ENCODE measurements around the gene TDRD3.

Gene TDRD3

DNA sequence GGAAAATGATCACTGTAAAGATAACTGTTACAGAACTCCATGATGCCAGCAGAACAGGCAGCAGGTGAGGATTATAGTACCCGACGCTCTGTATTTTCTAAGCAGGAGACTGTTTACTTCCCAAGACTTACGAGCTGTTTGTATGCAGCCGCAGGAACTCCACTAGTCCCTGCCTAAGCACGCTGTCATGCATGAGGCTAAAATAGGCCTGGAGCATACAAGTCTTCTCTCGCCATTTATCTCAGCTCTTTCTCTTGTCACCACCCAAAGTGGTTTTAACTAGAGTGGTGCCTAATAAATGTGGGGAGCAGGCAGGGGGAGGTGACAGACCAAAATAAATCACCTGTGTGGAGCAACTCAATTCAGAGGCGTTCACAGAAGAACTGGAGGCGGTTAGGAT, 175.8 kb downstream of the TDRD3 start:
- ChIA-PET POLR2A (no interaction called here), CTCF (no interaction called here)
- DNase-seq (ENCODE audit: extremely low spot score) = no peak

DNA sequence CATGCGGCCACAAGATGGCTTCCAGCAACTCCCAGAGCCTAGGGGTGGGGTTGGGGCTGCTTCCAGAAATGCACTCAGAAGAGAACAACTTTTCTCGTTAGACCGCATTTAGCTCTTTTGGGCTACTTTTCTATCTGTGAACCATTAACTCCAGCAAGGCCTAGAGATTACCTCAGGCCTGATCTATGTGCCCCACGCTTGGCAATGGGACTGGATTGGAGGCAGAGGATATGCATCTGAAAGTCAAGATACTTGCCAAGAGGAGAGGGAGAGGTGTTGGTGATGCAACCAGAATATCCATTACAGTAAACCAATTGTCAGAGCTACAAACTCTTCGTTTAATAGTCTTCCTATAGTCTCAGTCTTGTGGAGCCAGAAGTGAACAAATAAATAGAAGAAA, 177.7 kb downstream of the TDRD3 start:
- POLR2A ChIA-PET = no interaction called here

More for the DNA sequence above, 175.8 kb downstream of the TDRD3 start:
- no peak for TF ChIP-seq BHLHE40 (IDR thresholded peaks at IDR 0.05; ENCODE audit: borderline replicate concordance)

DNA sequence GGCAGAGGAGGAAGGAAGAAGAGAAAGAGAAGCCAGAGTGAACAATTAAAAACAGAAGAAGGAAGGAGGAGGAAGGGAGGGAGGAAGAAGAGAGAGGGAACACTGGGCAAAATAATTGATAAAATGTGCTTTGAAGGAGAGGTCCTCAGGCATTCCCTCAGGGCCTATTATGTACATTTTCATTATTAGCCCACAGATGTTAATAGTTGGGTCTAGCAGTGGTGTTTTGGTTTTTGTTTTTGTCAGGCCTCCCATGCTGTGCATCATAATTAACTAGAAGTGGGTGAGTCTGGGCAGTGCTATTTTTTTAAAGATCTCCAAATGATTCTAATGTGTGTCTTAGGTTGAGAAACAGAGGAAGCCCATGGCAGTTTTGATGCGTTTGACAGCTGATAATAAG, 178.1 kb downstream of the TDRD3 start:
- TF ChIP-seq L3MBTL2 (conservative IDR thresholded peaks at IDR 0.05) = no peak
- no peak for TF ChIP-seq FOXM1 (IDR thresholded peaks at IDR 0.05; ENCODE audit: borderline replicate concordance)
- TF ChIP-seq, protein P1, sequence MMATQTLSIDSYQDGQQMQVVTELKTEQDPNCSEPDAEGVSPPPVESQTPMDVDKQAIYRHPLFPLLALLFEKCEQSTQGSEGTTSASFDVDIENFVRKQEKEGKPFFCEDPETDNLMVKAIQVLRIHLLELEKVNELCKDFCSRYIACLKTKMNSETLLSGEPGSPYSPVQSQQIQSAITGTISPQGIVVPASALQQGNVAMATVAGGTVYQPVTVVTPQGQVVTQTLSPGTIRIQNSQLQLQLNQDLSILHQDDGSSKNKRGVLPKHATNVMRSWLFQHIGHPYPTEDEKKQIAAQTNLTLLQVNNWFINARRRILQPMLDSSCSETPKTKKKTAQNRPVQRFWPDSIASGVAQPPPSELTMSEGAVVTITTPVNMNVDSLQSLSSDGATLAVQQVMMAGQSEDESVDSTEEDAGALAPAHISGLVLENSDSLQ (IDR thresholded peaks at IDR 0.05) = no peak
- TF ChIP-seq BHLHE40 (IDR thresholded peaks at IDR 0.05; ENCODE audit: borderline replicate concordance) = no peak
- TF ChIP-seq SUZ12 (IDR thresholded peaks at IDR 0.05) = no peak
- no peak for TF ChIP-seq CTBP1 (IDR thresholded peaks at IDR 0.05; ENCODE audit: borderline replicate concordance)
- TF ChIP-seq NFRKB (IDR thresholded peaks at IDR 0.05) = no peak
- TF ChIP-seq FOXA1 (IDR thresholded peaks at IDR 0.05) = no peak
- no peak for TF ChIP-seq ARNT (IDR thresholded peaks at IDR 0.05)
- TF ChIP-seq HDGF (IDR thresholded peaks at IDR 0.05; ENCODE audit: borderline replicate concordance) = no peak
- no peak for TF ChIP-seq ZNF384 (IDR thresholded peaks at IDR 0.05)
- no peak for TF ChIP-seq TARDBP (IDR thresholded peaks at IDR 0.05)
- DNase-seq (ENCODE audit: extremely low spot score) = no peak
- CTCF ChIA-PET = no interaction called here
- POLR2A ChIA-PET = no interaction called here

More for the DNA sequence above, 177.7 kb downstream of the TDRD3 start:
- TF ChIP-seq ELF4 (IDR thresholded peaks at IDR 0.05) (no peak), LEF1 (IDR thresholded peaks at IDR 0.05; ENCODE audit: borderline replicate concordance) (no peak), SP1 (IDR thresholded peaks at IDR 0.05) (no peak), NFRKB (IDR thresholded peaks at IDR 0.05) (no peak), L3MBTL2 (conservative IDR thresholded peaks at IDR 0.05) (no peak), ARNT (IDR thresholded peaks at IDR 0.05) (no peak), FOXK2 (IDR thresholded peaks at IDR 0.05) (no peak), BHLHE40 (IDR thresholded peaks at IDR 0.05; ENCODE audit: borderline replicate concordance) (no peak), FOXM1 (IDR thresholded peaks at IDR 0.05; ENCODE audit: borderline replicate concordance) (no peak), CTBP1 (IDR thresholded peaks at IDR 0.05; ENCODE audit: borderline replicate concordance) (no peak), HDGF (IDR thresholded peaks at IDR 0.05; ENCODE audit: borderline replicate concordance) (no peak), ZNF384 (IDR thresholded peaks at IDR 0.05) (no peak), FOXA1 (IDR thresholded peaks at IDR 0.05) (no peak), TARDBP (IDR thresholded peaks at IDR 0.05) (no peak)
- TF ChIP-seq, protein P1 (IDR thresholded peaks at IDR 0.05) = no peak
- CTCF ChIA-PET = no interaction called here
- DNase-seq (ENCODE audit: extremely low spot score) = no peak

- DNase-seq (ENCODE audit: extremely low spot score) = no peak
- CTCF ChIA-PET = no interaction called here
- TF ChIP-seq SUZ12 (IDR thresholded peaks at IDR 0.05) (no peak), FOXA1 (IDR thresholded peaks at IDR 0.05) (no peak), SP1 (IDR thresholded peaks at IDR 0.05) (no peak), ZNF384 (IDR thresholded peaks at IDR 0.05) (no peak), LEF1 (IDR thresholded peaks at IDR 0.05; ENCODE audit: borderline replicate concordance) (no peak), HDGF (IDR thresholded peaks at IDR 0.05; ENCODE audit: borderline replicate concordance) (no peak), ELF4 (IDR thresholded peaks at IDR 0.05) (no peak), CTBP1 (IDR thresholded peaks at IDR 0.05; ENCODE audit: borderline replicate concordance) (no peak), L3MBTL2 (conservative IDR thresholded peaks at IDR 0.05) (no peak), FOXK2 (IDR thresholded peaks at IDR 0.05) (no peak), ARNT (IDR thresholded peaks at IDR 0.05) (no peak), FOXM1 (IDR thresholded peaks at IDR 0.05; ENCODE audit: borderline replicate concordance) (no peak)
- TF ChIP-seq, protein P1 (IDR thresholded peaks at IDR 0.05) = no peak
- POLR2A ChIA-PET = no interaction called here
Observed at GRCh38 chr13:60577761-60578160, 180.7 kb downstream of the TDRD3 start.

DNA sequence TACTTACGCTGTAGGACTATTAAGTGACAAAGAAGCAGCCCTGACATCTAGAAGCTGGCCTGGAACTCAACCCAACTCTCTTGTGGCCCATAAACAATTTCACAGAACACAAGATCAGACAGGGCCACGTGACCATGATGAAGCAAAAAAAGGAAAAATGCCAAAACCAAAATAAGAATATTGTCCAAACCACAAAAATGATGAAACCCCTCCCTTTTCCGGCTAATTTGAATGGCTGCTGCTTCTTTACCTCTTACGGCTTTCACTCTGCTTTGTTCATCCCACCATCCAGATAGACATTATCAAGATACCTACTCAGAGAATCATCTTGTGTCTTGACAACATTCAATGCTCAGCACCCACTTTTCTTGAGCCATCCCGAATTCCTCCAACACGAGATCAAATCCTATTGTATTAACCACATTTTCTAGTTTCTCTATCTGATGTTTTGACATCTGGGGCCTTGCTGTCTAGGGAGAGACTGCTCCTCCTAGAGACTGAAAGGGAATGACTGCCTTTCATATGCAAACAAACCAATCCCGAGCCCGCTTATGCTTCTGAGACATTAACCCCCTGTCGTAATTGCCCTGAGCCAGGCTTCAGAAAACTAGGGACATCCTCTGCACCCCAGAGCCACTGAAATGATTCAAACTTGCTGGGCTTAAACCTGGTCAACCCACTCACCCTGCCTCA, 186.3 kb downstream of the TDRD3 start:
- ChIA-PET CTCF (interaction anchor here (0.6 kb wide), 1 partner anchor 171 kb away, joined by 3 read pairs; no protein-coding TSS in a partner anchor), POLR2A (no interaction called here)
- no peak for DNase-seq (ENCODE audit: extremely low spot score)
- no peak for TF ChIP-seq CTBP1 (IDR thresholded peaks at IDR 0.05; ENCODE audit: borderline replicate concordance)
- no peak for TF ChIP-seq L3MBTL2 (conservative IDR thresholded peaks at IDR 0.05)
- TF ChIP-seq HDGF (IDR thresholded peaks at IDR 0.05; ENCODE audit: borderline replicate concordance) = no peak
- TF ChIP-seq ELF4 (IDR thresholded peaks at IDR 0.05) = no peak
- no peak for TF ChIP-seq ARNT (IDR thresholded peaks at IDR 0.05)
- TF ChIP-seq SP1 (IDR thresholded peaks at IDR 0.05) = no peak
- no peak for TF ChIP-seq TARDBP (IDR thresholded peaks at IDR 0.05)
- no peak for TF ChIP-seq FOXM1 (IDR thresholded peaks at IDR 0.05; ENCODE audit: borderline replicate concordance)
- TF ChIP-seq ZNF384 (IDR thresholded peaks at IDR 0.05) = no peak
- no peak for TF ChIP-seq LEF1 (IDR thresholded peaks at IDR 0.05; ENCODE audit: borderline replicate concordance)
- no peak for TF ChIP-seq NFRKB (IDR thresholded peaks at IDR 0.05)
- TF ChIP-seq, protein P1 (IDR thresholded peaks at IDR 0.05) = no peak
- TF ChIP-seq BHLHE40 (IDR thresholded peaks at IDR 0.05; ENCODE audit: borderline replicate concordance) = no peak
- TF ChIP-seq SUZ12 (IDR thresholded peaks at IDR 0.05) = no peak
- TF ChIP-seq FOXK2 (IDR thresholded peaks at IDR 0.05) = no peak
- no peak for TF ChIP-seq FOXA1 (IDR thresholded peaks at IDR 0.05)
